IPS-18a (cell line): ENCODE measurements around the gene TEAD1.

Experiments used
- H3K27ac ChIP-seq: one replicate; pipeline ENCODE4 v1.5.1; 2013; ENCODE audit warnings: low read length
- H3K27me3 ChIP-seq: one replicate; pipeline ENCODE4 v1.6.1; 2013; ENCODE audit warnings: mild to moderate bottlenecking, low read length; ENCODE audit not compliant: control insufficient read depth, insufficient read depth
- H3K36me3 ChIP-seq: one replicate; pipeline ENCODE4 v1.6.1; 2013; ENCODE audit warnings: low read depth, low read length; ENCODE audit not compliant: control insufficient read depth
- H3K4me1 ChIP-seq: one replicate; pipeline ENCODE4 v1.6.1; 2013; ENCODE audit warnings: low read depth, low read length; ENCODE audit not compliant: control insufficient read depth
- H3K4me3 ChIP-seq: one replicate; pipeline ENCODE4 v1.5.1; 2013; ENCODE audit warnings: low read length
- H3K9ac ChIP-seq: one replicate; pipeline ENCODE4 v1.6.1; 2013; ENCODE audit warnings: mild to moderate bottlenecking, low read length, moderate library complexity
- H3K9me3 ChIP-seq: one replicate; pipeline ENCODE4 v1.6.1; 2013; ENCODE audit warnings: low read depth, low read length; ENCODE audit not compliant: control insufficient read depth

TEAD1 gene

GRCh38 chr11:12902791-12903486, 228.7 kb downstream of the TEAD1 start:
- Histone ChIP-seq H3K4me1 (peaks cover 14% of the 10 kb centered on the region), H3K9me3 (no peaks in the 10 kb centered on the region), H3K27me3 (no peaks in the 10 kb centered on the region), H3K27ac (no peak overlapping the region), H3K36me3 (peaks cover 14% of the 10 kb centered on the region), H3K4me3 (peak overlapping the region; percentile 12), H3K9ac (no peak overlapping the region)

DNA sequence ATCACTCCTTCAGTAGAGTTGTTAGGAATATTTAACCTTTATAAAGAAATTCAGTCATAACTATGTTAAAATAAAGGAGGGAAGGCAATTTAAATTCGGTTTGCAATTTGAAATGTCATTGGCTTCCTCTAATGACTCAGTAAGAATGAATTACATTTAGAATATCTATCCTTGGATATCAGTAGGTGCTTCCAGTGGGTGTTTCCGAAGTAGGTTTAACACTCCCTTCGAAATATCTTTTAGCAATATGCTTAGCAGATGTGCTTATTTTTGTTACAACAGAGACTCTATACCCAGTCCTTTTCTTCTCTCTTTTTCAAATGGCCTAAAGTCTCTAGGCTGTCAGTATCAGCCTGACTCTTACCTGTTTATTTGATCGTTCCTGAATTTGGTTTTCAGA, 231.2 kb downstream of the TEAD1 start:
- Histone ChIP-seq H3K27ac (no peak overlapping the region), H3K4me3 (no peak overlapping the region), H3K36me3 (peaks cover 14% of the 10 kb centered on the region)

DNA sequence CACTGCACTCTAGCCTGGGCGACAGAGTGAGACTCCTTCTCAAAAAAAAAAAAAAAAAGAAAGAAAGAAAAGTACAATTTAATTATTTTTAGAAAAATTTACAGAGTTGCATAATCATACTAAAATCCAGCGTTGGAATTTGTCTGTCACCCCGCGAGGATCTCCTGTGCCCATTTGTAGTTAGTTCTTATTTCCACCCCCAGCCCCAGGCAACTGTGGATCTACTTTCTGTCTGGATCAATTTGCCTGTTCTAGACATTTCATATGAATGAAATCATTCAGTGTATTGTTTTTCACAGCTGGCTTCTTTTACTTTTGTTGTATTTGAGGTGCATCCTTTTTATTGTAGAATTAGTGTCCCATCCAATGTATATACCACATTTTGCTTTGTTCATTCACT, 232.3 kb downstream of the TEAD1 start:
- H3K4me1 ChIP-seq: peaks cover 14% of the 10 kb centered on the region
- no peaks in the 10 kb centered on the region for H3K27me3 ChIP-seq
- no peak overlapping the region for H3K27ac ChIP-seq
- H3K4me3 ChIP-seq: no peak overlapping the region
- no peak overlapping the region for H3K9ac ChIP-seq
- no peaks in the 10 kb centered on the region for H3K9me3 ChIP-seq
- H3K36me3 ChIP-seq: peaks cover 10% of the 10 kb centered on the region

More for the DNA sequence above, 231.2 kb downstream of the TEAD1 start:
- peaks cover 14% of the 10 kb centered on the region for H3K4me1 ChIP-seq
- H3K9ac ChIP-seq: no peak overlapping the region
- H3K27me3 ChIP-seq: no peaks in the 10 kb centered on the region
- no peaks in the 10 kb centered on the region for H3K9me3 ChIP-seq

- Histone ChIP-seq H3K4me3 (no peak overlapping the region), H3K27ac (no peak overlapping the region), H3K9ac (no peak overlapping the region), H3K27me3 (no peaks in the 10 kb centered on the region), H3K9me3 (no peaks in the 10 kb centered on the region), H3K36me3 (no peaks in the 10 kb centered on the region), H3K4me1 (peaks cover 21% of the 10 kb centered on the region)
Observed at GRCh38 chr11:12909879-12910278, 235.7 kb downstream of the TEAD1 start.

GRCh38 chr11:12914400-12914912, 240.2 kb downstream of the TEAD1 start:
- Histone ChIP-seq H3K9ac (peak overlapping the region; percentile 26), H3K4me3 (peak overlapping the region; percentile 36), H3K27ac (peak overlapping the region; percentile 6), H3K9me3 (no peaks in the 10 kb centered on the region), H3K36me3 (no peaks in the 10 kb centered on the region), H3K27me3 (no peaks in the 10 kb centered on the region), H3K4me1 (peaks cover 28% of the 10 kb centered on the region)

- peaks cover 28% of the 10 kb centered on the region for H3K4me1 ChIP-seq
- no peaks in the 10 kb centered on the region for H3K27me3 ChIP-seq
- H3K9ac ChIP-seq: peak overlapping the region; percentile 26
- H3K36me3 ChIP-seq: no peaks in the 10 kb centered on the region
- H3K4me3 ChIP-seq: no peak overlapping the region
- no peak overlapping the region for H3K27ac ChIP-seq
- no peaks in the 10 kb centered on the region for H3K9me3 ChIP-seq
Observed at GRCh38 chr11:12915093-12915492, 240.9 kb downstream of the TEAD1 start.

- no peak overlapping the region for H3K27ac ChIP-seq
- H3K36me3 ChIP-seq: no peaks in the 10 kb centered on the region
- no peaks in the 10 kb centered on the region for H3K27me3 ChIP-seq
Observed at GRCh38 chr11:12917822-12918221, 243.6 kb downstream of the TEAD1 start.

DNA sequence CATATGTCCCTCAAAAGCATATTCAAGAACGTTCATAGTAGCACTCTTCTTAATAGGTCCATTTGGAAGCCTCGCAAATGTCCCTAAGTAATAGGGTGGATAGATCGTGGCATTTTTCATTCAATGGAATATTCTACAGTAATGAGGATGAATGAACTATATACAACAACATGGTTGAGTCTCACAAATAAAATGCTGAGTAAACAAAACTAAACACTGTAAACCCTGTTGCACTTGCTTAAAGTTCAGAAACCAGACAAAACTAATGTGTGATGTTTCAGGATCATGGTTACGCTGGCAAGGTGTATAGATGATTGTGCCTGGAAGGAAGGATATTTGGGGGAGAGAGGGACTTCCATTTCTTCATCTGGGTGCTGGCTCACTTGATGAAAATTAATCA, 244.4 kb downstream of the TEAD1 start:
- no peaks in the 10 kb centered on the region for H3K36me3 ChIP-seq
- H3K27ac ChIP-seq: no peak overlapping the region
- H3K9me3 ChIP-seq: no peaks in the 10 kb centered on the region
- peaks cover 21% of the 10 kb centered on the region for H3K4me1 ChIP-seq
- no peaks in the 10 kb centered on the region for H3K27me3 ChIP-seq
- H3K9ac ChIP-seq: no peak overlapping the region
- no peak overlapping the region for H3K4me3 ChIP-seq

More at GRCh38 chr11:12917822-12918221, 243.6 kb downstream of the TEAD1 start:
- Histone ChIP-seq H3K9ac (no peak overlapping the region), H3K4me3 (no peak overlapping the region), H3K4me1 (peaks cover 30% of the 10 kb centered on the region), H3K9me3 (no peaks in the 10 kb centered on the region)

GRCh38 chr11:12922418-12922817, 248.2 kb downstream of the TEAD1 start:
- H3K27ac ChIP-seq: no peak overlapping the region
- peaks cover 7% of the 10 kb centered on the region for H3K36me3 ChIP-seq
- no peak overlapping the region for H3K4me3 ChIP-seq
- peaks cover 3% of the 10 kb centered on the region for H3K4me1 ChIP-seq
- no peaks in the 10 kb centered on the region for H3K27me3 ChIP-seq
- H3K9me3 ChIP-seq: no peaks in the 10 kb centered on the region
- no peak overlapping the region for H3K9ac ChIP-seq

DNA sequence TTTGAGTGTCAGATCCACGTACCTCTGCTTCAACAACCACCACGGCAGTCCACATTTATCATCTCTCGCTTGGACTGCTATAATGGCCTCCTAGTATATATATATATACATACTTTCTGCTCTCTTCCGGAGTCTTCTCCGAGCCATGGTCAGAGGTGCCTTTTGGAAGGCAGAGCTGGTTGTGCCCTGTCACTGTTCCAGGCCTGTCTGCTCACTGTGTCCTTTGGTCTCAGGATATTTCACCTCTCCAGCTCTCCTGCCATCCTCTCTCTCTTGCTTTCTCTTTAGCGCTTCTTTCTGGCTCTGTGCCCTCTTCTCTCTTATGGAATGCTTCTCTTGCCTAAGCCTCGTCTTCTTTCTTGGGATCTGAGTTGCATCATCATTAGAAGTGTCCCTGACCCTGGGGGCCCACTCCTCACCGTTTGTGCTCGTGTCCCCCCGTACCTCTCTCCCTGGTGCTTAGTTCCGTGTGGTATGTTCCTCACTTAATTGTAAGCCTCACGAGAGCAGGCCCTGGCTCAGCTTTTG, 248.8 kb downstream of the TEAD1 start:
- Histone ChIP-seq H3K27ac (no peak overlapping the region), H3K27me3 (no peaks in the 10 kb centered on the region), H3K9ac (no peak overlapping the region), H3K4me1 (peaks cover 3% of the 10 kb centered on the region), H3K9me3 (no peaks in the 10 kb centered on the region), H3K36me3 (peaks cover 7% of the 10 kb centered on the region), H3K4me3 (no peak overlapping the region)

DNA sequence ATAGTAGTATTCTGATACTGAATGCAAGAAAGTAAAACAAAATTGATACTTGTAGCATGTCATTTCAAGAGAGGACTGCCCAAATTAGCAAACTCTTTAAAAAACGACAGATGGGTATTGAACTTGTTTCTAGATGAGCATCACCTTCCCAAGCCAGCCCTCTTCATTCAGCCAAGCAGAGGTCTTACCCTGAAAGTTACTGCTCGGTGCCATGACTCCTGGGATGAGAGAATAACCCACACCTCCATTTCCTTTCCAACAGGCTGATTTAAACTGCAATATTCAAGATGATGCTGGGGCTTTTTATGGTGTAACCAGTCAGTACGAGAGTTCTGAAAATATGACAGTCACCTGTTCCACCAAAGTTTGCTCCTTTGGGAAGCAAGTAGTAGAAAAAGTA, 250.4 kb downstream of the TEAD1 start:
- H3K27me3 ChIP-seq: no peaks in the 10 kb centered on the region
- H3K4me3 ChIP-seq: no peak overlapping the region
- no peaks in the 10 kb centered on the region for H3K9me3 ChIP-seq
- peaks cover 3% of the 10 kb centered on the region for H3K4me1 ChIP-seq
- H3K36me3 ChIP-seq: peaks cover 7% of the 10 kb centered on the region
- no peak overlapping the region for H3K9ac ChIP-seq
- no peak overlapping the region for H3K27ac ChIP-seq

DNA sequence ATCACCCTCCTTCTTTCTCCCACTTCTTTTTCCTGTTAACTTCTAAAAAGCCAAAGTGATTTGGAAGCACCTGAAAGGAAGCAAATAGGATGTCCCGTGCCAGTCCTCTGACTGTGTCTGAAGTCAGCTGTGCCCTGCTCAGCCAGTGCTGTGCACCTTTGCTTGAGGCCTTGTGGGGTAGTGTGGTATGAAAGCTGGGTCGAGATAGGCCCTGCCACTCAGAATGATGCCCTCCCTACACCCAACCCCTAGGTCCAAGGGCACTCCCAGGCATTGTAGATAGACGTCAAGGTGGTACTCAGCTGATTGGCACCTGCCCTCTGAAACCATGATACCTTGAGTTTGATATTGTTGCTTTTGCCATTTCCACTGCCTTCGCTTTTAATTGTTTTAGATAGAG, 251.3 kb downstream of the TEAD1 start:
- Histone ChIP-seq H3K4me3 (no peak overlapping the region), H3K9me3 (no peaks in the 10 kb centered on the region), H3K27ac (no peak overlapping the region), H3K27me3 (no peaks in the 10 kb centered on the region), H3K9ac (no peak overlapping the region), H3K36me3 (peaks cover 15% of the 10 kb centered on the region), H3K4me1 (peaks cover 3% of the 10 kb centered on the region)
